ENCODE data around the gene STARD3. TPM values are rescaled to one million over a fixed set of nuclear protein-coding genes. Genes with fewer than 3 reads are reported as not detected.

The STARD3 gene
- total and polyA plus RNA-seq, 9 of the 15 experiments (the other 6 are each of a cell fraction or from before 2014, with no cell fraction given) = 0.63 to 87.0 (median 46.0) TPM

- TF ChIP-seq PRDM10 (IDR thresholded peaks at IDR 0.05; ENCODE audit: partially characterized antibody) (peak; percentile 35), ID3 (CRISPR knock-in tag; IDR thresholded peaks at IDR 0.05) (no peak), ID3 (tag; IDR thresholded peaks at IDR 0.05) (no peak), KDM1A (IDR thresholded peaks at IDR 0.05) (no peak), ZNF75A (CRISPR knock-in tag; IDR thresholded peaks at IDR 0.05) (no peak), ZNF143 (CRISPR knock-in tag; IDR thresholded peaks at IDR 0.05) (no peak), ZNF655 (CRISPR knock-in tag; IDR thresholded peaks at IDR 0.05) (no peak), HMBOX1 (IDR thresholded peaks at IDR 0.05) (no peak), ZNF384 (IDR thresholded peaks at IDR 0.05; ENCODE audit: low read depth, low read length) (no peak), ZNF780A (CRISPR knock-in tag; IDR thresholded peaks at IDR 0.05) (no peak), XRCC3 (IDR thresholded peaks at IDR 0.05) (no peak), ZFP30 (CRISPR knock-in tag; IDR thresholded peaks at IDR 0.05; ENCODE audit: borderline replicate concordance) (no peak), ZNF586 (CRISPR knock-in tag; conservative IDR thresholded peaks at IDR 0.05) (no peak)
- TF ChIP-seq, protein P1, sequence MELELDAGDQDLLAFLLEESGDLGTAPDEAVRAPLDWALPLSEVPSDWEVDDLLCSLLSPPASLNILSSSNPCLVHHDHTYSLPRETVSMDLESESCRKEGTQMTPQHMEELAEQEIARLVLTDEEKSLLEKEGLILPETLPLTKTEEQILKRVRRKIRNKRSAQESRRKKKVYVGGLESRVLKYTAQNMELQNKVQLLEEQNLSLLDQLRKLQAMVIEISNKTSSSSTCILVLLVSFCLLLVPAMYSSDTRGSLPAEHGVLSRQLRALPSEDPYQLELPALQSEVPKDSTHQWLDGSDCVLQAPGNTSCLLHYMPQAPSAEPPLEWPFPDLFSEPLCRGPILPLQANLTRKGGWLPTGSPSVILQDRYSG (tag; conservative IDR thresholded peaks at IDR 0.05; ENCODE audit: low read depth) = no peak
- TF ChIP-seq, protein P2, sequence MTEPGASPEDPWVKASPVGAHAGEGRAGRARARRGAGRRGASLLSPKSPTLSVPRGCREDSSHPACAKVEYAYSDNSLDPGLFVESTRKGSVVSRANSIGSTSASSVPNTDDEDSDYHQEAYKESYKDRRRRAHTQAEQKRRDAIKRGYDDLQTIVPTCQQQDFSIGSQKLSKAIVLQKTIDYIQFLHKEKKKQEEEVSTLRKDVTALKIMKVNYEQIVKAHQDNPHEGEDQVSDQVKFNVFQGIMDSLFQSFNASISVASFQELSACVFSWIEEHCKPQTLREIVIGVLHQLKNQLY (CRISPR knock-in tag; conservative IDR thresholded peaks at IDR 0.05) = no peak
- TF ChIP-seq, protein P3, sequence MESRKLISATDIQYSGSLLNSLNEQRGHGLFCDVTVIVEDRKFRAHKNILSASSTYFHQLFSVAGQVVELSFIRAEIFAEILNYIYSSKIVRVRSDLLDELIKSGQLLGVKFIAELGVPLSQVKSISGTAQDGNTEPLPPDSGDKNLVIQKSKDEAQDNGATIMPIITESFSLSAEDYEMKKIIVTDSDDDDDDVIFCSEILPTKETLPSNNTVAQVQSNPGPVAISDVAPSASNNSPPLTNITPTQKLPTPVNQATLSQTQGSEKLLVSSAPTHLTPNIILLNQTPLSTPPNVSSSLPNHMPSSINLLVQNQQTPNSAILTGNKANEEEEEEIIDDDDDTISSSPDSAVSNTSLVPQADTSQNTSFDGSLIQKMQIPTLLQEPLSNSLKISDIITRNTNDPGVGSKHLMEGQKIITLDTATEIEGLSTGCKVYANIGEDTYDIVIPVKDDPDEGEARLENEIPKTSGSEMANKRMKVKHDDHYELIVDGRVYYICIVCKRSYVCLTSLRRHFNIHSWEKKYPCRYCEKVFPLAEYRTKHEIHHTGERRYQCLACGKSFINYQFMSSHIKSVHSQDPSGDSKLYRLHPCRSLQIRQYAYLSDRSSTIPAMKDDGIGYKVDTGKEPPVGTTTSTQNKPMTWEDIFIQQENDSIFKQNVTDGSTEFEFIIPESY (CRISPR knock-in tag; IDR thresholded peaks at IDR 0.05) = no peak
Observed at GRCh38 chr17:39687546-39688474, 50.9 kb downstream of the STARD3 start, which contains the start of gene PGAP3 (continued).
